Cerebellar cortex (tissue), 1 donor: ENCODE results near the gene JUND.

Experiments used
- DNase-seq: peaks from one replicate; pipeline ENCODE4 v3.0.0-alpha.2; 2015; ENCODE audit warnings: low spot score

The JUND gene

DNA sequence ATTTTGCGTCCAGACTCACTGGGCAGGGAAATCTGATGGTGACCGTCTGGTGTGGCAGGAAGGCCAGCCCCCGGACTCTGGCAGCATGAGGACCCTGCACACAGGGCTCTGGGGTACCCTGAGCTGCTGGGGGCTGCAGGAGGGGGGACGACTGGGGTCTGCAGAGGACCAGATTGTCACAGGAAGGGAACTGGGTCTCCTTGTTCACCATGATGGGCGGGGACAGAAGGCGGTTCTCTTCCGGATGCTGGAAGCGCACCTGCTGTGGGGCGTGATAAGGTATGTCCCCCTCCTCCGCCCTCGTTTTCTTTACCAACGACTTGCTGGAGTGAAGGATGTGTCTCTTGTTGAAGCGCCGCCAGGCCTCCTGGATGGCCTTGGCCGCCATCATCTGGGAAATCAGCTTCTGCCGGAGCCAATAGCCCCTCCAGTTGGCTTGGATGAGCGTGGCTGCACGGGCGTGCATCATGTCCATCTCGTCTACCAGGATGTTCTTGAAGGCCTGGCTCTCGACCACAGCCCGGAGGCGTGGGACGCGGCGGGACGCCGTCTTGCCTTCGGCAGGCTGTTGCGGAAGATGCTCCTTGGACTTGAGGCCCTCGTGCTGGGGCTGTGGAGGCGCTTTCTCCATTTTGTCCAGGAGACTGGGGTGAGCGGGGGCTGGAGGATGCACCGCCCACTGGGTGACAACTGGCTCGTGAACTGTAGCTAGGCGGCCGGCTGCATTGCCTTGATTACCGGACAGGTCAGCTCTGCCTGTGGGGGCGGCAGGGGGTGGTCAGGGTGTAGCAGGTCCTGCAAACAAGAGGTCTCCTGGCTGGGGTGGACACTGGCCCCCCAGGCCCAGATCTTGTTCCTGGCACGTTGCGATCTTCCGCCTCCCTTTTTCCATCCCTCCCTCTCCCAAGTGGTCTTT lies 14.4 kb downstream of the JUND start:
- DNase-seq, result no peak

DNA sequence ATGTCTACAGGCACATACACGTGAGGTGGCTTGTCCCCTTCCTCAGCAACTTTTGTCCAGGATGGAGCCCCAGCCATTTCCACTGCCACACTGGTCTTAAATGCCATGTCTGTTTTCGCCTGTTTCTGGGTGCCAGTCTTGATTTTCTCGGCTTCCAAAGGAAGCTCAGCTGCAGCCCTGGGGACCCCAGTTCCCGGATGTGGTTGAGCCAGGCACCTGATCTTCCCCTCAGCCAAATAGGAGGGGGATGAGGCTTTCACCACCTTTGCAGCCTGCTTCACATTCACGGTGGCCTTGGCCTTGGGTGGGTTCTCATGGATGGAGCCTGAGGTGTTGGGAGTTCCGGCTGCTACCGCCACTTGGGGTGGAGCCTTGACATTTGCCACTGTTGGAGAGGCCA lies 15.8 kb downstream of the JUND start:
- no peak for DNase-seq

DNA sequence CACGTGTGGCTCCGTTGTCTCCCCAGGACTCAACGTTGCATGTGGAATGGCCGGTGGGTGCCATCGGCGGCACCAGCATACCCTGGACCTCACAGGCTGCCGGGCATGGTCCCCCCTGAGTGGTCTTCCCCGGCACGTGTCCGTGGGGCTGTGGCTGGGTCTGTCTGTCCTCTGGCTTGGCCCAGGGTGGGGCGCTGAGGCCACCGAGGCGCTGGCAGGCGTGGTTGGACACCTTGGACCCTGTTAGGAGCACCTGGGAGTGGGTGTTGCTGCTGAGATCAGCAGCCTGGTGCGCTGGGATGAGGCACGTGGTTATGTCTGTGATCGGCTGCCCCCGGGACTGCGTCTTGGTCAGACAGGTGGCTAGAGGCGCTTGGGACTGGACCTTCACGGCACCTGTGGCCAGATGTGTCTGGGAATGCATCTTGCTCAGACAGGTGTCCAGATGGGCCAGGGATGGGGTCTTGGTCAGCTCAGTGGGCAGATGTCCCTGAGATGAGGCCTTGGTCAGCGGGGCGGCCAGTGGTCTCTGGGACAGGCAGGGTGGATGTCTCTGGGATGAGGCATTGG lies 16.4 kb downstream of the JUND start:
- DNase-seq, result no peak

GRCh38 chr19:18264137-18264854 lies 17.1 kb downstream of the JUND start:
- DNase-seq, result no peak

- no peak for DNase-seq
These were observed 17.9 kb downstream of the JUND start for GRCh38 chr19:18263324-18264136.

DNA sequence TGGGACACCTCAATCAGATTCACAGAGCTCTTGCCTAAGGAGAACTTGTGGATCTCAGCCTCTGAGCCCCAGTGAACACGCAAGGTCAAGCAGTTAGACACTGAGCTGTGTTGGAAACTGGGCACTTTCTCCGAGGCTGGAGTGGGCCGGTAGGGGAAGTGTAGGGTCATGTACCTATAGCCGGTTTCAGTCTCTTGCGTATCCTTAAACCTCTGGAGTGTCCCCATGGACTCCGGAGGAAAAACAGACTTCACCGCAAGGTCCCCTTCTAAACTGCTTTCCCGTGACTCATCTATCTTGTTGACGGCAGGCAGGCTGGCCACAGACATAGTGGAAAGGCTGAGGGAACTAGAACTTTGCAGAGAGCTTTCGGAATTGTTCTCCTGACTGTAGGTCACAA lies 18.5 kb downstream of the JUND start:
- DNase-seq, result no peak

- DNase-seq, result no peak
These were observed 19.3 kb downstream of the JUND start for GRCh38 chr19:18262144-18262543.

GRCh38 chr19:18261474-18261873 lies 19.9 kb downstream of the JUND start:
- no peak for DNase-seq

- no peak for DNase-seq
These were observed 21.5 kb downstream of the JUND start for GRCh38 chr19:18259893-18260292.

DNA sequence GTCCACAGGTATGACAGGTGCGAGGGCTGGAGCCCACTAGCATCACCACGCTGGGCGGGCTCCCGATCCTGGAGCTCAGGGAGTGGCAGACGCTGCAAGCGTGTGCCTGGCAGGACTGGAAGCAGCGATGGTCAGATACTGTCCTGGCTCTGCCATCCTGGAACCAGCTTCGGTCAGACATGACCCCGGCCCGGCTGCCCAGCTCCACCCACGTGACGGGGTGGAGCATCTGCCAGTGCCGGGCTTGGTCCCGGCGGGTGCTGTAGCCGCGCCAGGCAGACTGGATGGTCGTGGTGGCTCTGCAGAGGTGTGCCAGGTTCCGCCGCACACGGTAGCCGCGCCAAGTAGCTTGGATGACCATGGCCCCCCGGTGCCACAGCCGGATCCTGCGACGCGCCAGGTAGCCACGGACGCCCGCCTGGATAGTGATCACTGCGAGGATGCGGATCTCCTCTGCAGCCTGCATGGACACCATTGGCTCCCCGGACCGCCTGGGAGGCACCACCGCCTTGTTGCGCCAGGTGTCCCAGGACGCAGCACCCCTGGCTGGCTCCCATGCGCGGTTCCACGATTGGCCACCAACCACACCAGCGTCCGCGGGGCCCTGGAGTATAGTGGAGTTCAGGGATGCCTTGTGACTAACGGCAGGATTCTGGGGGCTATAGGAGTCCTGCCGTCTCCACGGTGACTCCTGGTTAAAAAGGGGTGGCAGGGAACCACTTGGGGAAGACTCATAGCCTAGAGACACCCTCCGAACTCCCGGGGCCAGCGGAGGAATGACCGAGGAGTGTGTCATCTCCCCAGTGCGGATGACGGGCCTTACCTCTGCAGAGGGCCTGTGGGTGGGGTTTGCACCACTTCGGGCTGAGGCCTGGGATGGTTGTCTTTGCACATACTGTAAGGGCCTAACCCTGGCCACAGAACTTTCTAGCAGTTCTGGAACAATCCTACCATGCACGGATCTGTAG lies 23.6 kb downstream of the JUND start:
- peak; percentile 43 for DNase-seq

DNA sequence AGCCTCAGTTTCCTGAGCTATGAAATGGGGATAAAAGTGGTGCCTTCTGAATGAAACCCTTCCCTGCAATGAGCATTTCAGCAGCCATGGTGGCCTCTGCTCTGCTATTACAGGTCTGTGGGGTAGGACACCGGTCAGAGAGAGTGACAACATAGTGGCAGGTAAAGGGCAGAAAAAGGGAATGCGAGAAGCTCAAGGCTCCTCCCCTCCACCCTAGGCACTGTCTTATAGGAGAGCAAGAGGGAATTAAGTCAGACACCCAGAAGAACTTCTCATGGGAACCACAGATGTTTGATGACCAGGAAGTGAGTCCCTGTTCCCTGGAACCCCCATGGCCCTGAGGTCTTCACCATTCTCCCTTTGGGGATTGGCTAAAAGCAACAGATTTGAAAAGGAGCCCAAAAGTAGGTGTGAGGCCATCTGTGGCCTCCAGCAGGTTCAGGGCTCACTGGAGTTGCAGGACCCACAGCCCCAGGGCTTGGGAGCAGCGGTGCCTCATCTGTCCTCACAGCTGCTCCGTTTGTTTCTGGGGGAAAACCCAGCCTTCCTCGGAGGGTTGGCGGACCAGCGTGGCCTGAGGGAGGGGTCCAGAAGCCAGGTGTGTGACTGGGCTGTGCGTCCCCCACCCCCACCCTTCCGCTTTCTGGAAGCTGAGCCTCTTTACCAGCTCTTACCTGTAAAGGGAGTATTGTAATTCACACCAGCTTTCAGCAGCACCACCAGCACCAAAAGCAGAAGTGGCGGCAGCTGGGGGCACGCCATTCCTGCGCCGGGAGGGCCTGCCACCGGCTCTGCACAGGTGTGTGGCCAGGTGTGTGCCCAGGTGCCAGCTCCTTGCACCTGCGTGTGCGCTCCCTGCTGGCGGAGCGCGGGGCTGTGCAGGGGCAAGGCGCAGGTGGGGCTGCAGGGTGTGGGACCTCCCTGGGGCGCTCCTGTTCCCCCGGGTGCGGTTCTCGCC lies 26.6 kb downstream of the JUND start:
- DNase-seq, result no peak

DNA sequence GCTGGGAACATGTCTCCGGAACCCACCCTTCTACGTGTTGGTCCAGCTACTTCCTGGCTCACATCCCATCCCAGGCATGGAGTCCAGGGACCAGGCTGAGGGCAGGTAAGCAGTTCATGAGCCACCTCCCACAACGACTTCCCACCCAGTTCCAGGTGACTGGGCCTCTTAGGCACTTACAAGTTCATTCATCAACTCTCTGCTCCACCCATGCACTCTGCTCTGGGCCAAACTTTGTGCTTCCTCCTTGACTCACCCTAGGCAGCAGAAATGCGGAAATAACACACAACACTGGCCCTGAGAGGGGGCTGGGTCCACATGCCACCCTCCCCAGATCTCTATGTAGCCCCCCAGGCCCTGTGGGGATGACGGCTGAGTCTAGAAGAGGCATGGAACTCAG lies 27.7 kb downstream of the JUND start:
- DNase-seq, result no peak

- DNase-seq, result no peak
These were observed 28.3 kb downstream of the JUND start for GRCh38 chr19:18253130-18253529.

- DNase-seq, result no peak
These were observed 29.1 kb downstream of the JUND start for GRCh38 chr19:18252370-18252717.

DNA sequence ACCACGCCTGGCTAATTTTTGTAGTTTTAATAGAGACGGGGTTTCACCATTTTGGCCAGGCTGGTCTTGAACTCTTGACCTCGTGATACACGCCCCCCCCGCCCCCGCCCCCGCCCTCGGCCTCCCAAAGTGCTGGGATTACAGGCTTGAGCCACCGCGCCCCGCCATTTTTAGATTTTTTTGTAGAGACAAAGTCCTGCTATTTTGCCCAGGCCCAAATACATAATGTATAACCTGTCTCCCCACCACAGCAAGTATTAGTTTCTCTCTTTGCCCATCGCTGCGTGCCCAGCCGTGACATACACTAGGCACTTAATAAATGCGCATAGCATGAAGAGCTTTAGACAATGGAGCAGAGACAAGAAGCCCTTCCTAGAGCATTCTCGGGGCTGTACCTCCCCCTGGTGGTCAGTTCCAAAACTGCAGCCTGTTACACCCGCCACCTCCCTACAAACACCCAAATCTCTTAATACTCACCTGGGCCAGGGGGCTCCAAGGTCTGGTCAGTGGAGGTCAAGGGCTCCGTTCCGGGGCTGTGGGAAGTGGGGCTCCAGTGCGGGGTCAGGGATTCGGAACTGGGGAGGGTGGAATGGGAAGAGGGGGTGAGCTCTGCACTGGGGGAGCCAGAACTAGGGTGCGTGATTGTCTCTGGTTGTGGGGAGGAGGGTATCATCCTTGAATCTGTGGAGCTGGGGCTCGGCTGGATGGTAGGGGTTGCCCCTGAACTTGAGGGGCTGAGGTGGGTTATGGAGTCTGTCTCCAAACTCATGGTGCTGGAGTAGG lies 29.6 kb downstream of the JUND start:
- peak; percentile 84 for DNase-seq

DNA sequence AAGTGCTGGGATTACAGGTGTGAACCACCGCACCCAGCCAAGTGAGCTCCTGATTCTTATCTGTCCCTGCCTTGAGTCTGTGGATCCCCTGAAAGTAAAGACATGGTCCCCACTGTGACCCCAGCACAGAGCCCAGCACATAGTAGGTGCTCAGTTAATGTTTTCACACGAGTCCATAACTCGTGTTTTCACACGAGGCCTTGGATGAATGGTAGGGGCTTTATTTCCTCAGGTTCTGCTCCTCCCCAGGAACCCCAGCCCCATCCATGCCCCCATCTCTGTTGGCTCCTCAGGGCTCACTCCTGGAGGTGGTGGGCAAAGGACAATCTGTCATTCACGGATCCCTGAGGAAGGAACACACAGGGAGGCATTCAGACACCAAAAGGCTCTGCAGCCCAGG lies 31.6 kb downstream of the JUND start:
- no peak for DNase-seq

DNA sequence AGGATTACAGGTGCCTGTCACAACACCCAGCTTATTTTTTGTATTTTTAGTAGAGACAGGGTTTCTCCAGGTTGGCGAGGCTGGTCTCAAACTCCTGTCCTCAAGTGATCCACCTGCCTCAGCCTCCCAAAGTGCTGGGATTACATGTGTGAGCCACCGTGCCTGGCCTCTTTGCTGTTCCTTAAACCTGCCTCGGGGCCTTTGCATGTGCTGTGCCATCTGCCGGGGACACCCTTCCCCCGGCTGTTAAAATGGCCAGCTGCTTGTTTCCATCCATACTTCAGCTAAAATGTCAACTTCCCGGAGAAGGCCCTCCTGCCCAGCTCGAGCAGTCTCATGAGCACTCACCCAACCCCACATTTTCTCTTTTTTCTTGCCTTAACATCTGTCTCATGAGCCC lies 36.1 kb downstream of the JUND start:
- no peak for DNase-seq

DNA sequence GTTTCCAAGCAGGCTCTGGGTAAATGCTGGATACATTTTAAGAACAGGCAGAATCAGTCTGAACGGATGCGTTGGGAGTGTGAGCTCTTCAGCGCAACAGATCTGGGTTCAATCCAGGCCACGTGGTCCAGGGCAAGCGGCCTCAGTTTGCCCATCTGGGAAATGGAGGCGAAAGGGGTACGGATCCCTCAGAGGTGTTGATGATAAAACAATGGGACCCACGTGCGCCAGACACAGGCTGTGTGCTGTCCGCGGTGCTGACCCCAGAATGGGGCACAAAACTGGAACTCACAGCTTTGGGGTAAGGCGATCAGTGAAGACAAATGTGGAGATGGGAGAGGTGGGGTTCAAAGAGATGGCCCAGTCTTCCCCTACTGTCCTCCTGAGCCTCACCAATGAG lies 42.1 kb downstream of the JUND start:
- no peak for DNase-seq

- DNase-seq, result no peak
These were observed 47.2 kb downstream of the JUND start for GRCh38 chr19:18234194-18234593.
